SK-N-SH treated with all-trans-retinoic acid at 6 μM for 48 hours (cell line): ENCODE results near the gene GOT1.

Experiments used
- GLIS3 ChIP-seq: fragments of 250-450 bp; sonication (Bioruptor Pico); IDR thresholded peaks from 2 replicates; pipeline ENCODE4 v1.5.0; 2020; ENCODE audit warnings: mild to moderate bottlenecking, moderate library complexity
- OSR1 ChIP-seq: fragments of 250-450 bp; sonication (Bioruptor Pico); IDR thresholded peaks from 2 replicates; pipeline ENCODE4 v1.8.0; 2022; ENCODE audit warnings: moderate library complexity, mild to moderate bottlenecking, inconsistent platforms
- PATZ1 ChIP-seq: fragments of 250-450 bp; sonication (Bioruptor Pico); IDR thresholded peaks from 2 replicates; pipeline ENCODE4 v1.8.0; 2020; ENCODE audit warnings: mild to moderate bottlenecking, moderate library complexity, borderline replicate concordance
- POU6F1 ChIP-seq: fragments of 250-450 bp; sonication (Bioruptor Pico); IDR thresholded peaks from 2 replicates; pipeline ENCODE4 v1.8.0; 2021; ENCODE audit warnings: low read depth, mild to moderate bottlenecking, moderate library complexity, borderline replicate concordance
- ZFP3 ChIP-seq: fragments of 250-450 bp; sonication (Bioruptor Pico); IDR thresholded peaks from 2 replicates; pipeline ENCODE4 v1.5.0; 2020; ENCODE audit warnings: mild to moderate bottlenecking, moderate library complexity
- ZFP30 ChIP-seq: fragments of 450-650 bp; formaldehyde crosslinking; IDR thresholded peaks from 2 replicates; pipeline ENCODE4 v1.5.0; 2022; ENCODE audit warnings: mild to moderate bottlenecking, moderate library complexity

DNA sequence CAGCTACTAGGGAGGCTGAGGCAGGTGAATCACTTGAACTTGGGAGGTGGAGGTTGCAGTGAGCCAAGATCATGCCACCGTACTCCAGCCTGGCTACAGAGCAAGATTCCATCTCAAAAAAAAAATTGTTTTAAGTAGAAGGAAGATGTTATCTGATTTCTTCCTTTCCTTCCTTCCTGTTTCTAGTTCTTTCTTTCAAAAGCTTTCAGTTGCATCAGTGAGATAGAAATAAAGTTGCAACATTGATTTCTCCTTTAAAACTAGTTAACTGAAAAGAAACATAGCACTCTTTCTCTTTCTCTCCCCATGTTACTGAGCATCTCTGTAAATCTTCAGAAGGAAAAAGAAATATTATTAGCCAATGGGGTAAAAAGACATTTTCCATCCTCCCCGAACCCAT lies 63.8 kb downstream of the GOT1 start:
- TF ChIP-seq PATZ1 (CRISPR knock-in tag) (no peak), ZFP30 (CRISPR knock-in tag) (no peak), ZFP3 (CRISPR knock-in tag) (no peak), OSR1 (CRISPR knock-in tag) (no peak), GLIS3 (no peak), POU6F1 (no peak)
